ENCODE results near the gene DBNDD2. TPM values are rescaled to one million over a fixed set of nuclear protein-coding genes. Genes with fewer than 3 reads are reported as not detected.

Gene DBNDD2, protein sequence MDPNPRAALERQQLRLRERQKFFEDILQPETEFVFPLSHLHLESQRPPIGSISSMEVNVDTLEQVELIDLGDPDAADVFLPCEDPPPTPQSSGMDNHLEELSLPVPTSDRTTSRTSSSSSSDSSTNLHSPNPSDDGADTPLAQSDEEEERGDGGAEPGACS
- total RNA-seq = 5.5 and 9.7 TPM in 2 replicates

DNA sequence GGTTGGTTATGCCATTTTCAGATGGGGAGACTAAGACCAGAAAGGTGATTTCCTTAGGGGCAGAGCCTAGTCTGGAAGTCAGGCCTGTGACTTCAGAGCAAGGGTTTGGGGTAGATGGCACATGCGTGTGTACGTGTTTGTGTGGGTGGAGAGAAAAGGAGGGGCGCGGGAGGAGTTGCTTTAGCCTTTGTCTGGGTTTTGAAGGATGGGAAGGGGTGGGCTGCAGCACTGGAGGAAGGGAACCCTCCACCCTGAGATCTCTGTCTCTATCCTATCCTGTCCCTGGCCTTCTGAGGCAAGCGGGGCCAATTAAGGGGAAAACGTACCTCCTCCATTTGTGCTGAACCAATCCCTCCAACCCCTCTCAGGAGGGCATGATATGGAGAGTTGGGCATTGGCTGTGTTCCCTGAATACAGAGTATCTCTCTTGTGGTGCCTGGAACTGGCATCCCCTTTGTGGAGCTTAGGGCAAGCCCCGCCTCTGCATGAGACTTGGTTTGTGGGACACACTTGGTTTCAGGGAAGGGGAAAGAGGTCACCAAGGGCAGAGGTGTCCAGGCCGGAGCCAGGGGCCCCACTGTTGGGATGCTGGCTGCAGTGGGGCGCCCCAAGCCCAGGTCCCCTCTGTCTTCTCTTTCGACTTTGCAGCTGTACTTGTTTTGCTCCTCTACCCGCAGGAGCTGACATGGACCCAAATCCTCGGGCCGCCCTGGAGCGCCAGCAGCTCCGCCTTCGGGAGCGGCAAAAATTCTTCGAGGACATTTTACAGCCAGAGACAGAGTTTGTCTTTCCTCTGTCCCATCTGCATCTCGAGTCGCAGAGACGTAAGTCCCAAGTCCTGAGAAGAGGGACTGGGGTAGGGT is at the start of gene DBNDD2:
Gene DBNDD2 (plus strand): TSS at position 507 of the 863 bp plus-strand sequence. CDS start 179 bp downstream, at position 686.

GRCh38 chr20:45362804-45363610 is 45.1 kb upstream of the DBNDD2 start, which contains the start of gene SYS1:
Gene SYS1 (plus strand): TSS chr20:45363156. CDS start chr20:45363532, 376 bp downstream.

GRCh38 chr20:45378191-45378590 is 29.9 kb upstream of the DBNDD2 start, which contains the start of gene TP53TG5:
Gene TP53TG5 (minus strand): TSS chr20:45378325. CDS start chr20:45378236, 89 bp downstream.

GRCh38 chr20:45415822-45416637 is 7.9 kb downstream of the DBNDD2 start, which contains the start of gene PIGT:
Gene PIGT (plus strand): TSS chr20:45416141. CDS start chr20:45416157, 16 bp downstream.

Other genes with a start within 250 kb of the DBNDD2 start
- gene PI3, start 233.4 kb upstream of the DBNDD2 start, total RNA-seq = not detected in 2 replicates
- not detected in 2 replicates for gene SEMG1, start 201.3 kb upstream of the DBNDD2 start, total RNA-seq
- not detected in 2 replicates for gene SEMG2, start 186.9 kb upstream of the DBNDD2 start, total RNA-seq
- gene SLPI, start 153.7 kb upstream of the DBNDD2 start, total RNA-seq = not detected in 2 replicates
- gene RBPJL, start 101.4 kb upstream of the DBNDD2 start, total RNA-seq = not detected in 2 replicates
- gene MATN4, start 100.0 kb upstream of the DBNDD2 start, total RNA-seq = 0.20 TPM in 1 of 2 replicates, not detected in the other
- 46.2 and 47.0 TPM in 2 replicates for gene SDC4, start 59.9 kb upstream of the DBNDD2 start, total RNA-seq
- gene SYS1, start 45.1 kb upstream of the DBNDD2 start, total RNA-seq = 21.4 and 29.5 TPM in 2 replicates
- not detected in 2 replicates for gene TP53TG5, start 30.0 kb upstream of the DBNDD2 start, total RNA-seq
- gene PIGT, start 7.9 kb downstream of the DBNDD2 start, total RNA-seq = 75.6 and 77.7 TPM in 2 replicates
- not detected in 2 replicates for gene WFDC2, start 61.5 kb downstream of the DBNDD2 start, total RNA-seq
- not detected in 2 replicates for gene SPINT3, start 107.3 kb downstream of the DBNDD2 start, total RNA-seq
- not detected in 2 replicates for gene WFDC6, start 131.2 kb downstream of the DBNDD2 start, total RNA-seq
- gene EPPIN, start 139.1 kb downstream of the DBNDD2 start, total RNA-seq = not detected in 2 replicates
- not detected in 2 replicates for gene WFDC8, start 171.0 kb downstream of the DBNDD2 start, total RNA-seq
- gene WFDC10A, start 221.4 kb downstream of the DBNDD2 start, total RNA-seq = not detected in 2 replicates
- not detected in 2 replicates for gene WFDC9, start 223.0 kb downstream of the DBNDD2 start, total RNA-seq